ENCODE results near the gene THSD4. TPM values are rescaled to one million over a fixed set of nuclear protein-coding genes. Genes with fewer than 3 reads are reported as not detected.

The THSD4 gene
- total RNA-seq, 4 donors from 2014 or later: 23.0 to 68.5 (median 48.6) TPM

- no peaks in the 10 kb centered on the region for H3K9me3 ChIP-seq
- TF ChIP-seq POLR2A (IDR thresholded peaks at IDR 0.05): no peak
- no peak for TF ChIP-seq CTCF (IDR thresholded peaks at IDR 0.05)
- H3K27me3 ChIP-seq: no peaks in the 10 kb centered on the region
- DNase-seq: no peak
- WGBS, 2 donors: 67 to 69% methylated on average over 5 of the region's 5 CpGs
- no peaks in the 10 kb centered on the region for H3K36me3 ChIP-seq
- intact Hi-C loops (cut with DNase I): no loop called here
- H3K27ac ChIP-seq: no peak overlapping the region
- H3K4me1 ChIP-seq: peaks cover 4 to 5% of the 10 kb centered on the region in 2 donors
- H3K4me3 ChIP-seq (replicated peaks in 1 of 3): no peak overlapping the region
Measured at GRCh38 chr15:71083349-71083748, 31.9 kb upstream of the THSD4 start.

GRCh38 chr15:71084264-71084663 lies 31.0 kb upstream of the THSD4 start:
- 90 to 92% methylated on average over 2 of the region's 2 CpGs for WGBS, 2 donors
- TF ChIP-seq CTCF (IDR thresholded peaks at IDR 0.05) (no peak), POLR2A (IDR thresholded peaks at IDR 0.05) (no peak)
- intact Hi-C loops (cut with DNase I): no loop called here

GRCh38 chr15:71085809-71086208 lies 29.5 kb upstream of the THSD4 start:
- Histone ChIP-seq H3K27ac (no peak overlapping the region), H3K36me3 (no peaks in the 10 kb centered on the region), H3K4me3 (replicated peaks in 1 of 3) (no peak overlapping the region), H3K27me3 (no peaks in the 10 kb centered on the region), H3K9me3 (no peaks in the 10 kb centered on the region), H3K4me1 (no peaks in the 10 kb centered on the region)
- DNase-seq: no peak
- intact Hi-C loops (cut with DNase I): no loop called here
- no peak for TF ChIP-seq CTCF (IDR thresholded peaks at IDR 0.05)
- TF ChIP-seq POLR2A (IDR thresholded peaks at IDR 0.05): no peak
- 69 to 79% methylated on average over 3 of the region's 3 CpGs for WGBS, 2 donors

More at GRCh38 chr15:71084264-71084663, 31.0 kb upstream of the THSD4 start:
- H3K4me3 ChIP-seq (replicated peaks in 1 of 3): no peak overlapping the region
- no peak overlapping the region for H3K27ac ChIP-seq
- no peaks in the 10 kb centered on the region for H3K27me3 ChIP-seq
- peaks cover 4 to 5% of the 10 kb centered on the region in 2 donors for H3K4me1 ChIP-seq
- no peaks in the 10 kb centered on the region for H3K9me3 ChIP-seq
- H3K36me3 ChIP-seq: no peaks in the 10 kb centered on the region
- no peak for DNase-seq

- Histone ChIP-seq H3K4me1 (peaks cover 0 to 1% of the 10 kb centered on the region in 2 donors), H3K36me3 (no peaks in the 10 kb centered on the region), H3K27ac (no peak overlapping the region), H3K9me3 (no peaks in the 10 kb centered on the region), H3K27me3 (no peaks in the 10 kb centered on the region), H3K4me3 (replicated peaks in 1 of 3) (no peak overlapping the region)
- intact Hi-C loops (cut with DNase I): no loop called here
- no peak for DNase-seq
- TF ChIP-seq POLR2A (IDR thresholded peaks at IDR 0.05) (no peak), CTCF (IDR thresholded peaks at IDR 0.05) (no peak)
Measured at GRCh38 chr15:71088155-71088554, 27.1 kb upstream of the THSD4 start.

- Histone ChIP-seq H3K27ac (no peak overlapping the region), H3K36me3 (no peaks in the 10 kb centered on the region), H3K27me3 (no peaks in the 10 kb centered on the region), H3K9me3 (no peaks in the 10 kb centered on the region), H3K4me3 (replicated peaks in 1 of 3) (no peak overlapping the region), H3K4me1 (peaks cover 0 to 6% of the 10 kb centered on the region in 2 donors)
- TF ChIP-seq POLR2A (IDR thresholded peaks at IDR 0.05) (no peak), CTCF (IDR thresholded peaks at IDR 0.05) (no peak)
- intact Hi-C loops (cut with DNase I): no loop called here
- DNase-seq: no peak
- 98 to 100% methylated on average over 1 of the region's 1 CpG for WGBS, 2 donors
Measured at GRCh38 chr15:71088683-71089082, 26.6 kb upstream of the THSD4 start.

Data from thyroid gland (tissue), 4 donors.